Gastrocnemius medialis (tissue), 4 donors: ENCODE data around the gene GRK1.

Experiments used
- CTCF ChIP-seq, 5 experiments: fragments of 450-650 bp in 3 of 5; fragments of 200-600 bp in 2 of 5; sonication (generic) in 2 of 5; IDR thresholded peaks in 4 of 5; conservative IDR thresholded peaks in 1 of 5; 1 replicate in 4 of 5; 2 replicates in 1 of 5; pipeline ENCODE4 v1.5.1; 2016 to 2019; ENCODE audit warnings: antibody characterized with exemption in 5 of 5, mild to moderate bottlenecking in 3 of 5, moderate library complexity in 3 of 5
- POLR2A ChIP-seq, 2 donors: fragments of 450-650 bp; IDR thresholded peaks; one replicate each; pipeline ENCODE4 v1.6.1; 2017; ENCODE audit warnings: antibody characterized with exemption in 2 of 2, mild to moderate bottlenecking in 2 of 2, moderate library complexity in 2 of 2

- TF ChIP-seq POLR2A (IDR thresholded peaks at IDR 0.05) (no peak), CTCF (IDR thresholded peaks at IDR 0.05 in 4 of 5, conservative IDR thresholded peaks at IDR 0.05 in 1 of 5) (no peak)
These were observed 98.0 kb downstream of the GRK1 start for GRCh38 chr13:113764793-113765563.
